DMS79 treated with DMSO at 0.1 percent for 48 hours (cell line): ENCODE measurements around the gene CIPC.

Source experiments
- DNase-seq: peaks from one replicate; lab custom pipeline; 2025; lab: John Stamatoyannopoulos, UW

Gene CIPC, protein sequence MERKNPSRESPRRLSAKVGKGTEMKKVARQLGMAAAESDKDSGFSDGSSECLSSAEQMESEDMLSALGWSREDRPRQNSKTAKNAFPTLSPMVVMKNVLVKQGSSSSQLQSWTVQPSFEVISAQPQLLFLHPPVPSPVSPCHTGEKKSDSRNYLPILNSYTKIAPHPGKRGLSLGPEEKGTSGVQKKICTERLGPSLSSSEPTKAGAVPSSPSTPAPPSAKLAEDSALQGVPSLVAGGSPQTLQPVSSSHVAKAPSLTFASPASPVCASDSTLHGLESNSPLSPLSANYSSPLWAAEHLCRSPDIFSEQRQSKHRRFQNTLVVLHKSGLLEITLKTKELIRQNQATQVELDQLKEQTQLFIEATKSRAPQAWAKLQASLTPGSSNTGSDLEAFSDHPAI

DNA sequence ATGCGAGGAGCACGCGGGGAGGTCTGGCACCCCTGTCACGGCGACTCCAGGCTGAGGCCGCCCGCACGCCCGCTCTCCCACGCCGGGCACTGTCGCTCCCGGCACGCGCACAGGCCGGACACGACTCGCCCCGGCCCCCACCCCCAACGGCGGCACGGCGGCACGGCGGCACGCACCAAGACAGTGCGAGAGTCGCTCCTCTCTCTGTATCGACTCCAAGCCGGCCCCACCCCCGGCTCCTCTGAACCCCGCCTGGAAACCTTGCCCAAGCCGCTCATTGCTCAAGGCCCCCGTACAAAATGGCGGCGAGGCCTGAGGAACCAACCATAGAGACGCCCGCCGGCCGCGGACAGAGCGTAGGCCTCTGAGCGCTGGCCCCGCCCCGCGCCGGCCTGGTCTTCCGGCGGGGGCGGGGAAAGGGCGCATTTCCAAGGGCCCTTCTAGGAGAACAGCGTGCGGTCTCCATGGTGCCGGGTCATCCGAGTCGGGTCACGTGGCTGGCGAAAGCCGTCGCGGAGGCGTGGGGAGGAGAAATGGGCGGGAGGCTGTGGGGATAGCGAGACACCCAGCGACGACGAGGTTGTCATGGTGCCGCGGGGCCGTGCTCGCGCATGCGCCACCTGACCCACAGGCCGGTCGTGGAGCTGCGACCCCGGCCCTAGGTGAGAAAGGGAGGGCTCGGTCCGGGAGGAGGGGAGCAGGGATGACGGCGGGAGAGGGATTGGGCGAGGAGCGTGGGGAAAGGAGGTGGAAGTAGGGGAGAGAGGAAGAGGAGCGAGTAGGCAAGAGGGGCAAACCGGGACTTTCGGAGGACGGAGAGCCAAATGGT lies at the start of gene CIPC:
TSS of gene CIPC (plus strand) at position 559 of the 829 bp plus-strand sequence. CDS start 7,451 bp downstream, outside the sequence.
- DNase-seq, result peak; percentile 100

DNA sequence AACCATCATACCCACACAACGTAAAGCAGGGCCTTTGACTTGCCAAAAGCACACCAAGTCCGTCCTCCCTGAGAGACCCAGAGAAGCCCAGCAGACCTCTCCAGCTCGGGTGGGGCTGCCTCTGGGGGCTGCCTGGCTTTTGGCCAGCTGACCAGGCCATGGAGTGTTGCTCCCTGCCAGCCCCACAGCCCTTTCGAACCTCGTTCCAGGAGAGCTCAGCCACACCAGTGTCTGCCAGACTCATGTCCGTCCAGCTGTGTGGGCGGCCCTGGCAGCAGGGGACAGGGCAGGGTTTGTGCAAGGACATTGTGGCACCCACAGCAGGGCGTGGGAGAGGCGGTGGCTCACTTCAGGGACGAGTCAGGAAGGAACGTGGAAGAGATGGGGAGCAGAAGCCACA lies 46.9 kb upstream of the CIPC start:
- no peak for DNase-seq

DNA sequence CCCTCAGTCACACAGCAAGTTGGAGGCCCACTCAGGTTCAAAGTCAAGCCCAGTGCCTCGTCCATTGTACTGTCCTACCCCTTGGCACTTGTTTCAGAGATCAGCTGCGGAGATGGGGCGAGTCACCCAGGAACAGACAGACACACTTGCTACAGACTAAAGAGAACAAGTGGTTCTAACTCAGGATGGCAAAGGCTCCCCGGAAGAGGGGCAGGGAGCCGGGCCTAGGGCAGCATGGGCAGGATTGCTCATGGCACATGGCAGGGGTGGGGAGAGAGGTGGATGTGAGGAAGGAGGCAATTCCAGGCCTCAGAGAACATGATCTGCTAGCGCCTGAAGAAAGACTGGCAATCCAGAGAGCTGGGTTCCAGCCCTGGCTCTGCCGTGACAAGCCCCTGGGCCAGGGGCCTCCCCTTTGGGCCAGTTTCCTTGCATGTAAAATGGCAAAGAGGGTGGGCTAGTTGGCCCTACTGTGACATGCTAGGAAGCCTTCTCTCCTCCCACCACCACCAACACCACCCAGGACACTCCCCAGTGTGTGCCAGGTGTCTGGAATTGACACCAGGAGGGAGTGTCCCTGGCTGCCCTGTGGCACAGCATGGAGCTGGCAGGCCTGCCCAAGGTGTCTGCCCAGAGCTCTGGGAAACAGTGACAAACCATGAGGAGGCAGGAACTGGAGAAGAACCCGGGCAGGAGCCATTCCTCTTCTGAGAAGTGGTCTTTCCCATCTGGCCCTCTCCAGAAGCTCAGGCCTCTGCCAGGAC lies 45.6 kb upstream of the CIPC start:
- no peak for DNase-seq

DNA sequence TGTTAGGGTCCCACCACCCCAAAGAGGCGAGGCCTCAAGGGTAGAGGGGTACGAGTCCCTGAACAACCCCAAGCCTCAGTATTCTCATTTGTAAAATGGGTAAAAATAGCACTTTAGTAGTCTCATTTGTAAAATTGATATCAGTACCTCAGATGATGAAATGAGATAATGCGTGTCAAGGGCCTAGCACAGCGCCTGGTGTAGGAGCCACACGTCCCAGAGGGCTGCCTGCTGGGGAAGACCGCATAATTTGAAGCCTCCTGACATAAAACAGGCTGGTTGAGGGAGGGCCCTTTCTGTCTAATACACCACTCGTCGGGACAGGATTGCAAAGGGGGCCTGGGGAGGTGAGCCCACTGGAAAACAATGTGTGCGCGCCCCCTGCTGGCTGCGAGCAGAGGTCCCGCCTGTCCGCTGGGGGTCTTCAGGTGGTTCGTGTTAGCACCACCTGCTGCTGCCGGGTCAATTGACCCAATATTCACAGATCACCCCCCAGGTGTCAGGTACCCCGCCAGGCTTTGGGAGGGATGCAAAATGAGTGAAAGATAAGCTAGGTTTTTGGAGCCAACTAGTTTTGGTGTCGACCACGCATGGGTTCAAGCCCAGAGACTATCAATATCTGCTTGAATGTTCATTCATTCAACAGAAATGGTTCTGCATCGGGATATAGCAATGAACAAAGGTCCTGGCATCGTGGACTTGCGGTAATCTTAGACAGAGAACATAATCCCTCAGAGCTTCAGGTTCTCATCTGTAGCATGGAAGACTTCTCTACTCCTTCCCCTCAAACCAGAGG lies 44.8 kb upstream of the CIPC start:
- DNase-seq, result no peak

DNA sequence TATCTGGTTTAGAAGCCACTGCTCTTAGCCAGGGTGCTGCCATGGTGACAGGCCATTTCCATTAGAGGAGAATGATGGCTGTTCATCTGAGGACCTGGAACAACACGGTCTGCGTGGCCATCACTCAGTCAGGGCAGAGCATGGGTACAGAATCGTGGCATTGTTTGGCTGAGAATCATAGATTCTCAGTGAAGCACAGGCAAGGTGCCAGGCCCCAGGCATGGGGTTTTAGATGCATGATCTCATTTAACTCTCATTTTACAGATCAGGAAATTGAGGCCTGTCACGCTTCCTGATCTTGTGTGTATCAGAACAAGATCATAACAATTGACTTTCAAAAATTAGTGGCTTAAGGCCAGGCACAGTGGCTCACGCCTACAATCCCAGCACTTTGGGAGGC lies 42.8 kb upstream of the CIPC start:
- no peak for DNase-seq

DNA sequence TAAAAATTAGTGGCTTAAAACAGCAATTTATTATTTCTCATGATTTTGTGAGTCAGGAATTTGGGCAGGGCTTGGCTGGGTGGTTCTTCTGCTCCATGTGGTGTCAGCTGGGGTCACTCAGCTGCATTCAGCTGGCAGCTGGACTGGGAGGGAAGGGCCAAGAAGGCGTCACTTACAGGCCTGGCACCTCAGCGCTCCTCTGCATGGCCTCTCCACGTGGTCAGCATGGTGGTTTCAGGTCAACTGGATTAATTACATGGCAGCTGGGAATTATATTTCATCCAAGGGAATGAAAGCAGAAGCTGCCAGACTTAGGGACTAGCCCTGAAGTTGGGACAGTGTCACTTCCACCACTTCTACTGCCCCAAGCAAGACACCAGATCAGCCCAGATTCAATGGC lies 42.1 kb upstream of the CIPC start:
- DNase-seq, result no peak

DNA sequence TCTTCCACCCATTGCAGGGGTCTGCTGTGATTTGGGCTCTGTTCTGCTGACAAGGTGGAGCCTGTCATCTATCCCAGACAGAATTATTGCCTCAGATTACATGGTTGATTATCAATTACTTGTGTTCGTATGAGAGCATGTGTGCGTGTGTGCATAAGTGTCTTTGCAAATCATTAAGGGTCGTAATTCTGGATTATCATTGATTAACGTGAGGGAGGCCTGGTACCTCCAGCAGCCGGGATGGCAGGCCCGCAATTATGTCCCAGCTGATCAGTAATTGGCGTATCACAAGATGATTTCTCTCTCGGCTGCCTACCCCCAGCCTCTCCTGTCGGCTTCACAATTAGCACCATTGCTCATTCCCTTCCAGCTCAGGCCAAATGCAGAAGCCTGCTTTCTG lies 39.9 kb upstream of the CIPC start:
- DNase-seq, result no peak

DNA sequence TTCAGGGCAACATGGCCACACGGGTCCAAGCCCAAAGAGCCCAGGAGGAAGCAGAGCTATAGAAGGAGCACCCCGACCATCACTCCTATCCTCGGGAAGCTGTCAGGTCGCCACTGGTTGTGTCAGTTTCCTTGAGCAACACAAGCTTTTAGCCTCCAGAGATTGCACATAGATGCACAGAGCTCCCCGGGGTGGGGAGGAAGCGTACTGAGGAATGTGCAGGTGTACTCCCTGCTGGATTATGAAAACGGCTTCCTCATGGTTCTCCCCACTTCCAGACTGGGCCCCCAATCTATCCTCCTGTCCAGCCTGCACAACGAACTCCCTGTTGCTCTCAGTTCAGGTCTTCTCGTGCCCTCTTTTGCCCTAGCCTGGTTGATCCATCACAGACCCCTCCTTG lies 39.3 kb upstream of the CIPC start:
- no peak for DNase-seq

DNA sequence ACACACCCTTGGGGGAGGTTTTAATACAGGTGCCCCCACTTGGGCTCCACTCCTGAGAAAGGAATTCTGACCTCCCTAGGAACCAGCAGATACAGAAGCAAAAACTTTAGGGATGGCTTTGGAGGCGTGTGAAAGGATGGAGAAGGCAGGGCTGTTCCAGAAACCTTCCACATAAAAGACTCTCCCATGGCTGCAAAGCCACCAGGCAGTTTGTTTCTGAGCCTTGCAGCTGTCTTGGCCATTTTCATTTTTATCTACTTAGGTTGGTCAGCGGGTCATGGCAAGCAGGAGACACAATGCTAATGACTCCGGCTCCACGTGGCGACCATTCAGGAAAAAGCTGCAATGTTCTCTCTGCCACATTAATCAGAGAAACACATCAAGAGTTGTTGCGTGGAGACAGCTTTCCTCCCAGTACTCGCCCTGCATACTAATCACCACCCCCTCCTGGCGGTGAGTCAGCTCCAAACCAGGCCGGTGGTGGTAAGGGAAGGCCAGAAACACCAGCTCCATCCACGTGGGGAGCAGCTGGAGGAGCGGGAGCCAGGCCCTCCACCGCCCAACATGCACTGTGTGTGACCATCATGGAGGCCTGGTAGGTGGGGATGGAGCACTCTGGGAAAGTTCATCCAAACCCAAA lies 38.7 kb upstream of the CIPC start:
- DNase-seq, result no peak

DNA sequence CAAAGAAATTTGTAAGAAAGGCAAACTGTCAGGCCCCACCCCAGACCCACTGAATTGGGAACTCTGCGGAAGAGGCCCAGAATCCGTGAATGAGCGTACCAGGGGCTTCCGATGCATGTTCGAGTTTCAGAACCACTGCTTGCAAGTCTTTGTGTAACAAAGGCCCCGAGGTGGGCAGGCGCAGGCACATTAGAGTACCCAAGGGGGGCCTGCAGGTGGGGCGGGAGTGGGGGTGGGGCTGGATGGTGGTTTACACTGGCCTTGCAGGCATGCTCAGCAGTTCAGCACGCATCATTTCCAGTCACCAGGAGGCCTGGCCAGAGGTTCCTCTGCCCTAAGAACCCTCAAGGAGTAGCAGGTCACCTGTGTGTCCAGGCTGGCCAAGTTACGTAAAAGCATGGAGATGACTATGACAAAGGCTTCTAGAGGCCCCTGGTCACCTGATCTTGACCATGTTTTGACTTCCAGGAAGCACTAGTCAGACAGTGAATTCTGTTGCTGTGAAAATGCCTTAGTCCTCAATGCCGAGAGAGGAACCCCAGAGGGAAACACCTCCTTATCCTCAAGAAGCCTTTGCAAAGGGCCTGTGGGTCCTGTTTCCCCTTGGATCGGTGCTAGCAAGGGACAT lies 36.3 kb upstream of the CIPC start:
- no peak for DNase-seq

DNA sequence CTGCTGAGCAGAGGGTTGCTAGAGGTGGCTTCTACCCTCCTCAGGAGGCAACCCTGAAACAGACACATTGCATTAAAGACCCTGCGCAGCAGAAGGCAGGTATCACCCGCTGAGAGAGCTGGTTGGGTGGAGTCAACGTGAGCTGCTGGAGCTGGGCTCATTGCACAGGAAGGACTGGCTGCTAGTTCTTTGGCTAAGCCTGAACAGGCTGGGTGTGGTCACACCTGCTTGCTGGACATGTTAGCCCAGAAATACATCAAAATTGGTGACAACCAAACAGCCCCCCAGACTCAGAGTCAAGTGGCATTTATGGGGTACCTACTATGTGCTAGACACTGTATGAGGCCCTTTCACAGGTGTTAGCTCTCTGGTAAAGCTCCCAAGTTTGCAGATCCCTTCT lies 35.8 kb upstream of the CIPC start:
- no peak for DNase-seq

DNA sequence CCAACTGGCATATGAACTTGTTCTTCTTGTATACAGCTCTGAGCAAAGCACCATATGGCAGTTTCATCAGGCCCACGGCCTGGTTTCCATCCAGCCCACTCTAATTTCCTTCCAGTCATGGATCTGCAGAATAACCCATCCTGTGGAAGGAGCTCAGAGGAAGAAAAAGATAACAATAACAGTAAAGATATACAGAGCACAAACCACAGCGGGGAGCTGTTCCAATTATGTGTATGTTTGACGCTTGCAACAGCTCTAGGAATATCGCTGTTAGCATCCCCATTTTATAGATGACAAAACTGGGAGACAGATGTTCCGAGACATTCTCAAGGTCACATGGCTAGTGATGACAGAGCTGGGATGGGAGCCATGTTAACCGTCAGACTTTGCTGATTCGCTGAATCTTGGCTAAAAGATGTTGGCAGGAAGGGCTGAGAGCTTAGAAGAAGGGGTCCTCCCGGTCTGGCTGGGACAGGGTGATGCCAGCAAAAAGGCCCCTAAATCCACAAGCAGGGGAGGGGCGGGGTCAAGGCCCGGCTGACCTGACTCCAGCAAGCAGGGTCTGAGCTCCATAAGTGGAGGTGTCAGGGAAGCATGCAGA lies 34.4 kb upstream of the CIPC start:
- DNase-seq, result no peak

DNA sequence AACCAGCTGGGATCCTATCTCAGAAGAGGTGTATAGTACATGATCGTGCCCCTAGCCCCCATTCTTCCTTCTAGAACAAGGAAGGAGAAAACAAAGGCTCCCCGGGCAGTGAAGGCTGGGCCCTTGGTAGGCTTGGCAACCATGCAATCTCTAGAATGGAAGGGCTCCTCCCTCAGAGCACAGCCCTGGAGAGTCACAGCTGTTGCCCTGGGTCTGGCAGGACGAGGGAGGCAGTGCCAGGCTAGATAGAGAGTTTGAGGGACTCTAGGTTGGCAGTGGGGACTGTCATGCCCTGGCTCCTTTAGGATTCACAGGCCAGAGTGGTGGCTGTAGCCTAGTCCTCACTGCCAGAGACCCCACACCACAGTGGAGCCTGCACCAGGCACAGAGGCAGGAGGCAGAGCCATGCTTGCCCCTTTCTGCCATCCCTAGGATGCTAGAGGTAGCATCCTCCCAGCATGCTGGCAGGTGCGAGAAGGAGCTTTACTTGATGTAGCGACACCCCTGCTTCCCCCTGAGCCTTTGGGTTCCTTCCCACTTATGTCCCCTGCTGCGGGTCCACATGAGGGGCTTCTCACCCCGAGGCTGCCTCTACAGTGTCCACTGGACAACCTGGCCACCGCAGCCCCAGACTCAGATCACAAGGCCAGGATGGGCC lies 33.4 kb upstream of the CIPC start:
- DNase-seq, result no peak

DNA sequence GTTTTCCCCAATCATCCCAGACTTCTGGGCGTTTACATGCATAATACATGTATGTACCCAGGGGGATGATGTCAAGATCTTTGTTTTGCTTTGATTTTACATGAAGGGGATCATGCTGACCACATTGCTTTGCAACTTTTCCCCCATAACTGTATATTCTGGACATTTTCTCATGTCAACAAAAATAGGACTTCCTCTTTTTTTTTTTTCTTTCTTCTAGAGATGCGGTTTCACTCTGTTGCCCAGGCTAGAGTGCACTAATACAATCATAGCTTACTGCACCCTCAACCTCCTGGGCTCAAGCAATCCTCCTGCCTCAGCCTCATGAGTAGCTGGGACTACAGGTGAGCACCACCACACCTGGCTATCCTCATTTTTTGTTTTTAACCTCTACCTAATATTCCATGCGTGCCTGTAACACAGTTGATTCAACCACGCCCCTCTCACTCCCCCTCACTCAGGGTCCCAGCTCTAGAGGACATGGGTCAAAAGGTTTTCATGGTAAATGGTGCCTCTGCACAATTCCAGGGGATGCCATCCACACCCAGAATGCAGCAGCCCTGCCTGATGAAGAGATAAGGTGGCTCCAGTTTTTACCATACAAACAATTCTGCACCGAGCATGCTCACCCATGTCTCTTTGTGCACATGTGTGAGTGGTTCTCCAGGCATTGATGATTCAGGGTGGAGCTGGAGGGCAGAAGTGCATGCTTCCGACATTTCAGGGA lies 32.0 kb upstream of the CIPC start:
- DNase-seq, result no peak

DNA sequence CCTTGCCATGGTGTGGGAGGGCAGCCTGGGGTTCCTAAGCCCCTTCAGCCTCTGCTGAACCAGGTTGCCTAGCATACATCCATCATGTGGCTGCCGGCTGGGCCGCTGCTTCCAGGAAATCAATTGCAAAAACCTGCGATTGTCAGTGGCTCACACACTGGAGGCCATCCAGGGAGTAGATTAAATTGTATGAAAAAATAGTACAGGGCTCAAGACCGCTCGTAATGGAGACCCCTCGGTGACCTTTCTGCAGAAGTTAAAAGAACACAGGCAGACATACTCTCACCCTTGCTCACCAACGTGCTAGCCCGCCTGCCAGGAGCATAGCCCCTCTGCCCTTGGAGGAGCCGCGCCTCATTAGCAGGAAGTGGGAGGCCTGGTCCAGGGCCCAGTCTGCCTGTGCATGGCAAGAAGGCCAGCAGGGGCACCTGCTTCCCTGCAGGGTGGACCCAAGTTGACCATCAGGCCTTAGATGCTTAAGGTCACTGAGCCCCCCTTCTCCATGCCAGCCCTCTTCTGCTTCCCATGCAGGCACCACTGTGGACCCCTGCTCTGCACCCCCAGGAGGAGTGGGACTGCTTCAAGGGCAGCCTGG lies 31.4 kb upstream of the CIPC start:
- DNase-seq, result no peak

DNA sequence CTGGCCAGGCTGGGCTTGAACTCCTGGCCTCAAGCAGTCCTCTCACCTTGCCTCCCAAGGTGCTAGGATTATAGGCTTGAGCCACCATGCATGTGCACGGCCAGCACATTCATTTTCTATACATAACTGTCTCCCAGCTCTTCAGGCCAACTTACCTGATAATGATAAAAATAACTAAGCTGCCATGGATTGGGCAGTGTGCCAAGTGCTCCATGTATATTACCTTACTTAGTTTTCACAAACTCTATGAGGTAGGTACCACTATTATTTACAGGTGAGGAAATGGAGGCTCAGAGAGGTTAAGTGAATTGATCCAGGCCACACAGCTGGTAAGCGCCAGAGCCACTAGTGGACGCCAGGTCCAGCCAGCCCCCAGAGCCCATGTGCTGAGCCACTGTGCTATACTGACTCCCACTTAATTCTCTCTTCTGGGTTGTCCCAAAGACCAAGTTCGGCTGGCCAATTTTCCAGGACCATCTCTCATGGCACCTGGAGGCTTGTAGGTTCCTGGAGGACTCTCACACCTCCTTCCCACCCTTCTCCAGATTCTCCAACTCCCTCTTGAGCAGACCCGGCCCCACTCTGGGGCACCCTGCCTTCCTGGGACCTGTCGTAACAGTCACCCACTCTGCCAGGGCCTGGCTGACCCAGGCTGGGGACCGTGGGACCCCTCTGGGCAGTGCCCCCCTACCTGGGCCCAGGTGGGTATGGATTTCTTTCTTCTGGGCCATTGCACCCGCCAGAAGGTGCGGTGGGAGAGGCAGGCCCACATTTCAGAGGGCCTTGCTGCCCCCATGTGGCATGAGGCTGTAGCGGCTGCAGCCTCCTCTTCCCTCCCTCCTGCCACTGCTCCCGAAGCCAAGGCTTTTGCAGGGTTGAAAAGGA lies 30.2 kb upstream of the CIPC start:
- peak; percentile 86 for DNase-seq

DNA sequence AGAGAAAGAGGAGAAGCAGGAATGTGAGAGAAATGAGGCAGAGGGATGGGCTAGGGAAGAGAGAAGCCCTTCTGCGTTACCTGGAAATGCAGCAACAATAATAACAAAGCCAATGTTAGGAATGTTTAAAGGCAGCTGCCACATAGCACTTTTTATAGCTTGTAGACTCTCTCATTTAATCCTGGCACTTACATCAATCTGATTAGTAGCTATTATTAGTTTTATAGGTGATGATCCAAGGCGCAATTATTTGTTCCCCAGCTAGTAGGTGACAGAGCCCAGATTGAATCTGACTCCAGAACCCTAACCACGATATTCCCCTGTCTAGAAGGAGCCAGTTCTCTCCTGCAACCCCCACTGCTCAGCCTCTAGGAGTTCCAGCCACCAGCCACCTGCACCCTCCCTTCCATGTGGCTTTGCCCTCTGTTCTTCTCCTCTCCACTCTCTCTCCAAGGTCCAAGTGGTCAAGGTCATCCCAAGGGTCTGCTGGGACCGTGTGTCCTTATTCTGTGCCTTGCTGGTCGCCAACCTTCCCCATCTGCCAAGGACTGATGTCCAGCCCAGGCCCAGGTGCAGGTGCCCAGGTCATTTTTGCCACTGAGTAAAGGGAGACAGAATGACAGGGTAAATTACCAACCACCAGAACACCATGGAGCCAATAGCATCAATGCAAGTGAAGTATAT lies 29.4 kb upstream of the CIPC start:
- DNase-seq, result no peak
